Stimulated activated naive CD8-positive, alpha-beta T cell treated with anti-CD3 and anti-CD28 coated beads, Interleukin-15, amount 100 ng/mL, for 72 hours (primary cell): ENCODE measurements around the gene VIPR2.

Experiments used
- ATAC-seq: fragments of 150-1000 bp; cut with Tn5 transposase; 2 replicates; pipeline ENCODE4 v1.10.0; 2021; ENCODE audit warnings: mild to moderate bottlenecking, moderate library complexity
- DNase-seq, 2 donors: peaks; one replicate each; pipeline ENCODE4 v3.0.0; 2021 to 2022
- H3K27ac Mint-ChIP-seq, 2 donors: one replicate each; pipeline ENCODE4 v1.8.0; 2022; ENCODE audit warnings: mild to moderate bottlenecking in 2 of 2, mixed read lengths in 2 of 2, moderate library complexity in 2 of 2
- H3K27me3 Mint-ChIP-seq: one replicate; pipeline ENCODE4 v1.8.0; 2022; ENCODE audit warnings: mixed read lengths
- H3K4me1 Mint-ChIP-seq: one replicate; pipeline ENCODE4 v1.8.0; 2022; ENCODE audit warnings: mild to moderate bottlenecking, mixed read lengths
- H3K4me3 Mint-ChIP-seq, 2 donors: one replicate each; pipeline ENCODE4 v1.8.0; 2022; ENCODE audit warnings: mild to moderate bottlenecking in 2 of 2, mixed read lengths in 2 of 2, moderate library complexity in 1 of 2
- H3K9me3 Mint-ChIP-seq, 2 donors: one replicate each; pipeline ENCODE4 v1.8.0; 2022; ENCODE audit warnings: mixed read lengths in 2 of 2

VIPR2 gene

GRCh38 chr7:159147687-159148086 lies 3.0 kb upstream of the VIPR2 start:
- no peak for DNase-seq
- H3K4me3 Mint-ChIP-seq, result no peak overlapping the region
- H3K9me3 Mint-ChIP-seq, result no peaks in the 10 kb centered on the region
- peaks cover 16% of the 10 kb centered on the region for H3K27me3 Mint-ChIP-seq
- ATAC-seq, result no peak
- peaks cover 5% of the 10 kb centered on the region for H3K4me1 Mint-ChIP-seq
- H3K27ac Mint-ChIP-seq, result no peak overlapping the region

GRCh38 chr7:159147246-159147645 lies 2.6 kb upstream of the VIPR2 start:
- Mint-ChIP-seq H3K27me3 (peaks cover 19% of the 10 kb centered on the region), H3K27ac (no peak overlapping the region), H3K9me3 (no peaks in the 10 kb centered on the region), H3K4me1 (peaks cover 5% of the 10 kb centered on the region), H3K4me3 (no peak overlapping the region)
- ATAC-seq, result no peak
- DNase-seq, result no peak

DNA sequence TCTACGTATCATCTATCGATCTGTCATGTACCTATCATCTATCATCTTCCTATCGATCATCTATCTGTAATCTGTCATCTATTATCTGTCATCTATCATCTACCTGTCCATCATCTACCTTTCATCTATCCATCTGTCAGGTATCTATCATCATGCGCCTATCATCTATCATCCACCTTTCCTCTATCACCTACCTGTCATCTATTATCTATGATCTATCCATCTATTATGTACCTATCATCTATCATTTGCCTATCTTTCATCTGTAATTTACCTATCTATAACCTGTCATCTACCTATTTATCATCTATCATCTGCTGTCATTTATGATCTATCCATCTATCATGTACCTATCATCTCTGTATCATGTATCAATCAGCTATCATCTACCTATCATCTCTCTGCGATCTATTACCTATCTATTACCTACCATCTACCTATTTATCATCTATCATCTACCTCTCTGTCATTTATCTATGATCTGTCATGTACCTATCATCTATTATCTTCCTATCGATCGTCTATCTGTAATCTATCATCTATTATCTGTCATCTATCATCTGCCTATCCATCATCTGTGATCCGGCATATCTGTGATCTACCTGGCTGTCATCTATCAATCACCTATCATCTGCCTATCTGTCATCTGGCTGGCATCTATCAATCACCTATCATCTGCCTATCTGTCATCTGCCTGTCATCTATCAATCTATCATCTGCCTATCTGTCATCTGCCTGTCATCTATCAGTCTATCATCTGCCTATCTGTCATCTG lies 1.6 kb upstream of the VIPR2 start:
- no peak for ATAC-seq
- no peak overlapping the region for H3K27ac Mint-ChIP-seq
- no peaks in the 10 kb centered on the region for H3K9me3 Mint-ChIP-seq
- peaks cover 5% of the 10 kb centered on the region for H3K4me1 Mint-ChIP-seq
- no peak for DNase-seq
- no peak overlapping the region for H3K4me3 Mint-ChIP-seq
- peaks cover 20% of the 10 kb centered on the region for H3K27me3 Mint-ChIP-seq

DNA sequence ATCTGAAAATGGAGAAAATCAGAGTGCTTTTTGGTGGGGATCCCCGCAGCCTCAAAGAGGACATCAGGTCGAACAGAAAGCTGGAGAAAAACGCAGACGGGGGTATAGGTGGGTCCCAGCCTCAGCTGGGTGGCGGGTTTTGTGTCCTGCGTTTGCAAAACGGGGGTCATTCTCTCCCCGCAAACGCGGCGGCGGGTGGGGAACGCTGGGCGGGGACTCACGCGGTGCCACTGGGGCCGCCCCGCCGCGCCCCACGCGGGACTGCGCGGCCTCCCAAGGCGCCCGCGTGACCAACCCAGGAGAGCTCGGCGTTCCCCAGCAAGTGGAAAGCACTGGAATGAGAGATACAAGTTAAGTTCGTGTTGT lies 806 bp upstream of the VIPR2 start:
- peak overlapping the region; percentile 61 to 68 for H3K4me3 Mint-ChIP-seq
- H3K27me3 Mint-ChIP-seq, result peaks cover 28% of the 10 kb centered on the region
- DNase-seq (no peak), ATAC-seq (peak; percentile 11)
- H3K4me1 Mint-ChIP-seq, result peaks cover 5% of the 10 kb centered on the region
- no peaks in the 10 kb centered on the region for H3K9me3 Mint-ChIP-seq
- H3K27ac Mint-ChIP-seq, result no peak overlapping the region

- DNase-seq (peak in 1 of 2 donors; percentile 11), ATAC-seq (peak; percentile 38)
- Mint-ChIP-seq H3K4me3 (peak overlapping the region; percentile 63 to 71), H3K4me1 (peaks cover 5% of the 10 kb centered on the region), H3K9me3 (no peaks in the 10 kb centered on the region), H3K27ac (peak overlapping the region in 1 of 2 donors; percentile 23), H3K27me3 (peaks cover 40% of the 10 kb centered on the region)
Measured at GRCh38 chr7:159143780-159144757, 598 bp downstream of the VIPR2 start.

DNA sequence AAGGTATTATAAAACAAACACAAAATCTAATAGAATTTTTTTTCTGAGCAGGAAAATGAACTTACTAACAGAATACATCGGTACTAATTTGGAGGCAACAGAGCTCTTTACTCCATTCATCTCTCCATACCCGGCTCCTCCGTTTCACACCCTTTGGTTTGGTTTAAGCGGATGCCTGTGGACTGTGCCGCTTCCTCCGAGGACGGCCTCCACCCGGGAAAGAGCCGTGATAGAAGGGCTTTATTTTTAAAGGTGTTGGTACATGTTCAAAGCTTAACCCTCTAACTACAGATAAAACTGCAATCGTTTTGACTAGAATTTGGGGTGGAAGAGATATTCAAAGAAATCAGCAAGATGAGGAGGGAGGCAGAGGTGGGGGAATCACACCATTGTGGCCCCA lies 1.9 kb downstream of the VIPR2 start:
- DNase-seq (no peak), ATAC-seq (no peak)
- no peak overlapping the region for H3K27ac Mint-ChIP-seq
- H3K27me3 Mint-ChIP-seq, result peaks cover 47% of the 10 kb centered on the region
- H3K4me1 Mint-ChIP-seq, result peaks cover 5% of the 10 kb centered on the region
- peak overlapping the region in 1 of 2 donors; percentile 1 for H3K4me3 Mint-ChIP-seq
- H3K9me3 Mint-ChIP-seq, result no peaks in the 10 kb centered on the region

DNA sequence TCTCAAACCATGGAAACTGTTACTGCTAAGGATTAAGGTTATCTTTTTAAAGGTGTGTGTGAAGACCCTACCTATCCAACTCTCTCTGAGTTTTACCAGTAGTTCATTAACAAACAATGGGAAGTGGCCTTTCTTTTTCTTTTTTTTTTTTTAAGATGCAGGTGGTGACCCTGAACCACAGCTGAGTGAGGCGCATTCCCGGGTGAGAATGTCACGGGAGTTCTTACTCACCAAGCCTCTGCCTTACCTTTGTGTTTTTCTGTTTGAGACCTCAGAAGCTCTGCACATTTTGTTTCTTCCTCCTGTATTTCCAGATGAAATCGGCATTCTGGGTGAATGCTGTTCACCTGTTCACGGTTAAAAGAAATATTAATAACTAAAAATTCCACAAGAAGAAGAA lies 2.5 kb downstream of the VIPR2 start:
- no peaks in the 10 kb centered on the region for H3K9me3 Mint-ChIP-seq

GRCh38 chr7:159141660-159142059 lies 3.0 kb downstream of the VIPR2 start:
- no peak for DNase-seq
- H3K4me3 Mint-ChIP-seq, result no peak overlapping the region
- peaks cover 5% of the 10 kb centered on the region for H3K4me1 Mint-ChIP-seq
- no peak overlapping the region for H3K27ac Mint-ChIP-seq
- ATAC-seq, result no peak
- H3K27me3 Mint-ChIP-seq, result peaks cover 48% of the 10 kb centered on the region
- H3K9me3 Mint-ChIP-seq, result no peaks in the 10 kb centered on the region

More for the DNA sequence above, 2.5 kb downstream of the VIPR2 start:
- no peak for ATAC-seq
- peaks cover 5% of the 10 kb centered on the region for H3K4me1 Mint-ChIP-seq
- no peak for DNase-seq
- no peak overlapping the region for H3K4me3 Mint-ChIP-seq
- no peak overlapping the region for H3K27ac Mint-ChIP-seq
- peaks cover 48% of the 10 kb centered on the region for H3K27me3 Mint-ChIP-seq

DNA sequence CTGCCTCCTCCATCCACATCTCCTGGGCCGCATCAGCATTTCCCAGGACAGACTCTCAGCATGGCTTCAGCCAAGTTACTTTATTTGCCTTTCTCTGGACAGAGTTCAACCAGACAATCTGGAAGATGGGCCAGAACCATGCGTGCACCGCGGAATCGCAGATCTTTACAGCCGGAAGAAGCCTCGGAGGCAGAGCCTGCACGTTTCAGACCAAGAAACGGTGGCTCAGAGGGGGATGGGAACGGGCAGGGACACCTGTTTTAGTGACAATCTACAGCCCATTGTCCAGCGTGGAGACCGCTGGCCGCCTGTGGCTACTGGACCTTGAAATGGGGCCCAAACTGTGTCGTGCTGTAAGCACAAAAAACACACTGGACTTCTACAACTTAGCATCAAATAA lies 3.5 kb downstream of the VIPR2 start:
- Mint-ChIP-seq H3K9me3 (no peaks in the 10 kb centered on the region), H3K4me1 (peaks cover 5% of the 10 kb centered on the region), H3K27me3 (peaks cover 48% of the 10 kb centered on the region), H3K4me3 (no peak overlapping the region), H3K27ac (no peak overlapping the region)
- ATAC-seq (no peak), DNase-seq (no peak)

- DNase-seq (no peak), ATAC-seq (no peak)
- Mint-ChIP-seq H3K27ac (no peak overlapping the region), H3K27me3 (peaks cover 48% of the 10 kb centered on the region), H3K4me1 (peaks cover 5% of the 10 kb centered on the region), H3K4me3 (no peak overlapping the region), H3K9me3 (no peaks in the 10 kb centered on the region)
Measured at GRCh38 chr7:159140170-159140910, 4.3 kb downstream of the VIPR2 start.

DNA sequence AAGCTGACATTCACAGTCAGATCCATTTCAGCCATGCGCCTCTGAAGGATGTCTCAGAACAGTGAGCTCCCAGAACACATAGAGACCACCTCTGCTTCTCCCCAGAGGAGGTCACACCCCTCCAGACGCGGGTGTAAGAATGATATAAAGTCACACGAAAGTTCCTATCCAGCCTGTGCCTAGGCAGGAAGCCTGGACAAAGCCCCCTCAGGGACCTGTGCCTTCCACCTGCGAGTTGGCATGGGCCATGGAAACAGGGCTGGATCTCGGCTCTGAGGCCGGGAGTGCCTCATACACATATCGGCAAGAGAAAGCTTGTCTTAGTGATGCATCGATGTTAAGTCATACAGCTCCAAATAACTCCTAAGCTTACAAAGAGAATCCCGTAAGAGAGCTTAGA lies 5.0 kb downstream of the VIPR2 start:
- H3K4me3 Mint-ChIP-seq, result no peak overlapping the region
- no peak for ATAC-seq

GRCh38 chr7:159139202-159139601 lies 5.5 kb downstream of the VIPR2 start:
- H3K9me3 Mint-ChIP-seq, result no peaks in the 10 kb centered on the region
- H3K4me1 Mint-ChIP-seq, result peaks cover 5% of the 10 kb centered on the region
- peaks cover 46% of the 10 kb centered on the region for H3K27me3 Mint-ChIP-seq
- ATAC-seq, result no peak
- no peak overlapping the region for H3K4me3 Mint-ChIP-seq
- no peak for DNase-seq
- no peak overlapping the region for H3K27ac Mint-ChIP-seq

More for the DNA sequence above, 5.0 kb downstream of the VIPR2 start:
- peaks cover 5% of the 10 kb centered on the region for H3K4me1 Mint-ChIP-seq
- DNase-seq, result no peak
- H3K9me3 Mint-ChIP-seq, result no peaks in the 10 kb centered on the region
- no peak overlapping the region for H3K27ac Mint-ChIP-seq
- peaks cover 48% of the 10 kb centered on the region for H3K27me3 Mint-ChIP-seq

DNA sequence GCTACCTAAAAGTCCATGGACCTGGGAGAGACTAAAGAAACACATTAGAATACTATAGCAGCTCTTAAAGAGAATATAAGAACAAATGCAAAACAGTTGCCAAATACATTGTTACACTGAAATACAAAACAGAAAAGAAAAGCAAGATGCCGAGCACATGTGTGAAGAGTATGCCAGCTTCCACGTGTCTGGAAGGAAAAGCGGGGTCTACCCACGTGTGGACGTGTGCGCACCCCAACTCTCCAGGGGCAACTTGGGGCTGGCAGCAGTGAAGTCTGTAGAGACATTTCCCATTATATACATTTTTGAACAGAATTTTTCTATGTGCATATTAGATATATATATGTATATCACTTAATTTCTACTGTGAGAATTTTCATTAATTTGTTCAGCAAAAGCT lies 6.2 kb downstream of the VIPR2 start:
- no peak overlapping the region for H3K27ac Mint-ChIP-seq
- no peak overlapping the region for H3K4me3 Mint-ChIP-seq
- H3K4me1 Mint-ChIP-seq, result no peaks in the 10 kb centered on the region
- no peak for ATAC-seq
- no peak for DNase-seq
- H3K27me3 Mint-ChIP-seq, result peaks cover 39% of the 10 kb centered on the region
- no peaks in the 10 kb centered on the region for H3K9me3 Mint-ChIP-seq

- Mint-ChIP-seq H3K4me1 (no peaks in the 10 kb centered on the region), H3K4me3 (no peak overlapping the region), H3K27ac (no peak overlapping the region), H3K9me3 (no peaks in the 10 kb centered on the region), H3K27me3 (peaks cover 34% of the 10 kb centered on the region)
- DNase-seq, result no peak
- ATAC-seq, result no peak
Measured at GRCh38 chr7:159137906-159138305, 6.8 kb downstream of the VIPR2 start.

- ATAC-seq, result no peak
- Mint-ChIP-seq H3K27me3 (peaks cover 29% of the 10 kb centered on the region), H3K4me1 (no peaks in the 10 kb centered on the region), H3K4me3 (no peak overlapping the region), H3K27ac (no peak overlapping the region), H3K9me3 (no peaks in the 10 kb centered on the region)
- no peak for DNase-seq
Measured at GRCh38 chr7:159136846-159137245, 7.8 kb downstream of the VIPR2 start.
